Activated CD4-positive, CD25-positive, alpha-beta regulatory T cell treated with anti-CD3 and anti-CD28 coated beads, Interleukin-2, amount 50 U/mL, for 72 hours (primary cell): Measurements from ENCODE around the gene MAPK11.

Experiments
- DNase-seq: peaks from one replicate; pipeline ENCODE4 v3.0.0; 2021

MAPK11 gene

DNA sequence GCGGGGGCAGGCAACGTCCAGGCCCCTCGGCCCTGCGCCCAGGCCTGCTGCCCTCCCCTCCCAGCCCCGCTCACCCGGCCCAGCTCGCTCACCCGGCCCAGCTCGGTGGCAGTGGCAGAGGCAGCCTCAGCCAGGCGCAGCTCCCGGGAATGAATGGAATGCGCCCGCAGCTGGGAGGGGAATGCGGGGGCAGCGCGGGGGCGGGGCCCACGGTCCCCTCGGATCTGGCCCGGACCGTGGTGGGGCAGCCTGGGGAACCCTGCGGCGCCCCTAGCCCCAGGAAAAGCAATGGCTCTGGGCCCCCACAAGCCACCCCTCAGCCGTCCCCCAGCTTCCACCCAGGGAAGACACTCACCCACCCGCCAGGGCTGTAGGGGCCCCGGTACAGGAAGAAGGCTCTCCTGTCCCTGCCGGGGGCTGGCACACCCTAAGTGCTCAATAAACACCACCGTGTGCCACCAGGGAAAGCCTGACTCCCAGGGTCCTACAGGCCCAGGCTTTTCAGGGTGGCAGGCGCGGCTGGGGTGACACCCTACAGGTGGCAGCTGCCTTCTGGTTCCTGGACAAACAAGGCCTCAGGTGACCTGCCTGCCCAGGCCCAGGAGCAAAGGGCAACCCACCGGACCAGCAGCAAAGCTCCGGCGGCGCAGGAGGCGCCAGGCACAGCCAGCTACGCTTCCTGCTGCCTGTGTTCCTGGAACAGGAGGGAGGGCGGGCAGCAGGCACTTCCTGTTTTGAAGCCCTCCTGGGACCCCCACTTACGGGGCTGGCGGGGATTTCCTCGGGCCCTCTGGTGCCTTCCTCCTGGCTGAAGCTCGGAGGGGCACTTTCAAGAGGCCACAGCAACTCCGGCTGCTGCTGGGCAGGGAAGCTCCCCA is 23.5 kb upstream of the MAPK11 start:
- DNase-seq = no peak

DNA sequence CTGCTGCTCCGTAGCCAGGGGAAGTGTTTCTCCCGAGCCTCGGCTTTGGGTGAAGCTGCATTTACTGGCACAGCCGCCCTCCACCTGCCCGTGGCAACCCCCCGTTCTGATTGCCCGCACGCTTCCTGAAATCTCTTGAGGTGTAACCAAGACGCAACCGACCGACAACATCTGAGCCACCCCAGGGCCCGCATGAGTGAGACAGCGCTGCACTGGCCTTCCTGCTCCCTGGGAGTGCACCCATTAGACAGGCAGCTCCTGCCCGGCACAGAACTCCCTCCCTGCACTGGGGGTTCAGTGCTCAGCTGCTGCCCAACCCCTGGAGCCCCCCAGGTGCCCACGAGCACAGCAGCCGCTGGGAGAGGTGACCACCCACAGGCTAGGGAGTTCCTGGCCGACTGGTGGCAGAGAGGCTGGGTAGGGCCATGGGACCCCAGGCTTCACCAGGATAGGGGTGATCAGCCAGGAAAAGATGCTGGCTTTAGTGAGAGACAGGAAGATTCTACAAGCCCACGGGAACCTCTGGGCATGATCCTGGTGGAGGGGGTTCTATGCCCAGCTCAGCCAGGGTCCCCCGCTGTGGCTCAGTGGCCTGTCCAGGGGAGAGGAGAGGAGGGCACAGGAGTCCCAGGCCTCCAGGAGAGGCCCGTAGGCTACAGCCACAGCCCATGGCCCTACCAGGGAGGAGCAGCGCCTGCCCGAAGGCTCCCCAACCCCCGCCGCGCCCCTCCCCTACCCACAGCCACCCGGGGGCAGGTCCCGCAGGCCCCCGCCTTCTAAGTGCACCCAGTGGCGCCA is 22.7 kb upstream of the MAPK11 start:
- DNase-seq = no peak

DNA sequence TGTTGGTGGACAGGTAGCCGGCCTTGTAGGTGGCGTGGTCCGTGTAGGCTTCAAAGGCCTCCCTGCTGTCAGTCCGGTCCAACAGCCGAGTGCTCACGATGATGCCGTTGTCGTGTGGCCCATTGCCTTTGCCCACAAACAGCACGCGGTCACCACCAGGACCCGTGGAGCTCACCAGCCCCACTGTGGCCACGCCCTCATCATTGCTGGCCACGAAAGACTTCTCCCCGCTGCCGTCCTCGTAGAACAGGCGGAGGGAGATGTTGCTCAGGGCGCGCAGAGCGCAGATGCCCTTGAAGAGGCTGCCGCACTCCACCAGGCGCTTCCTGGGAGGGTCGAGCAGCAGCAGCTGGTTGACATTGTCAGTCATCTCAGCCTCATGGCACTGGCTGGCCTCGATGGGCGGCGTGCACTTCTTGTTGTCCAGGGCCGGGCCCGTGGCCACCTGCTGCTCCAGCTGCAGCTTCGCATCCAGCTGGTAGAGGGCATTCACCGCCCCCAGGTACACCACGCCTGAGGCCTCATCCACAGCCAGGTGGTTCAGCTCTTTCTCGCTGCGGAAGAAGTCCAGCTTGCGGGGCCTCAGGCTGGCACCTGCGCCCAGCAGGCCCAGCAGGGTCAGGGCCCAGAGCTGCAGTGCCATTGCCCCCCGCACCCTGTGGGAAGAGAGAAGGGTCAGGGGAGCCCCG is 19.9 kb upstream of the MAPK11 start:
- no peak for DNase-seq

GRCh38 chr22:50289151-50289941 is 19.2 kb upstream of the MAPK11 start:
- DNase-seq = no peak

- DNase-seq = no peak
Observed at GRCh38 chr22:50287731-50288130, 17.6 kb upstream of the MAPK11 start.

GRCh38 chr22:50286701-50287318 is 16.6 kb upstream of the MAPK11 start:
- DNase-seq = no peak

DNA sequence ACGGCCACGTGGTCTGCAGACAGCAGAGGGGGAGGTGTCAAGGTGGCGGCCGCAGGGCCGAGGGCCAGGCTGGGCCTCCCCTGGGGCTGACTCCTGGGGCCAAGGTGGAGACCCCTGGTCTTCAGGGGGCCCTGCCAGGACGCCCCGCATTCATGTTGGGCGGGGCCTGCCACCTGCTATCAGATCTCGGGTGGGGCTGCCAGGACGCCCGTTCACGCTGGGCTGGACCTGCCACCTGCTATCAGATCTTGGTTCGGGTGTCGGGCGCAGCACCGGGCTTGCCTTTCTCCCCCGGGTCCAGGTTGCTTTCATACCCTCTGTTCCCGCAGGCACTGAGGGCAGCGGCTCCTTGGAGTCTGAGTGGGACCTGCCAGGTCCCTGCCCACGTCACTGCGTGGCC is 16.1 kb upstream of the MAPK11 start:
- DNase-seq = no peak

- no peak for DNase-seq
Observed at GRCh38 chr22:50285568-50286229, 15.5 kb upstream of the MAPK11 start.

DNA sequence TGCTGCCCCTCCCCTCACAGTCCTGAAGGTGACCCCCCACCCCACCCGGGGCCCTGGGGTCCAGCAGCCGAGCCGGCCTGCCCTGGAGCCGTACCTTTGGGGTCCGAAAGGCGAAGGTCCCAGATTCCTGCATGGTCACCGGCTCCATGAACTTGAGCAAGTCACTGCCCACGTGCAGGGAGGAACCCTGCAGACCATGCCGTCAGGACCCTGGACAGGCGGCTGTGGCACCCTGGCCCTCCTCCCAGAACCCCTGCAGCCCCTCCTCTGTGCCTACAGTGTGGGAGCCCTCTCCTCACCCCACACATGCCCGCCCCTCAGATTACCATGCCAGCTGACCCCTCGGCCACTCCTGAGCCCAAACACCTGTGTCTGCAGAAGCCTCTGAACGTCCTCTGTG is 14.3 kb upstream of the MAPK11 start:
- no peak for DNase-seq

DNA sequence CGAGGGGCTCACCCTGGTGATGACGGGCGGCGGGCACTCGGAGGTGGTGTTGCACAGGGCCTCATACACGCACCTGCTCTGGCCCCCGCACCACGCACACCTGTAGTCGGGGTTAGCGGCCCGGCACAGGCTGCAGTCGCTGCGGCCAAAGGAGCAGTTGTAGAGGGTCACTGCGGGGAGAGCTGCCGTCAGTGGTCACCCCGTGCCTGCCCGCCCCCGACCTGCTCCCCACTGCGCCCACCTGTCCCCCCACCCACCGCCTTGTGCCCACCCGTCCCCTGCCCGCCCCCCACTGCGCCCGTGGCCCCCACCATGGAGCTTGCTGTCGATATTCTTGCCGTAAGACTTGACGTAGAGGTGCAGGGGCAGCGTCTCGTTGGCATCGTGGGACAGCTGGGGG is 13.6 kb upstream of the MAPK11 start:
- DNase-seq = no peak

DNA sequence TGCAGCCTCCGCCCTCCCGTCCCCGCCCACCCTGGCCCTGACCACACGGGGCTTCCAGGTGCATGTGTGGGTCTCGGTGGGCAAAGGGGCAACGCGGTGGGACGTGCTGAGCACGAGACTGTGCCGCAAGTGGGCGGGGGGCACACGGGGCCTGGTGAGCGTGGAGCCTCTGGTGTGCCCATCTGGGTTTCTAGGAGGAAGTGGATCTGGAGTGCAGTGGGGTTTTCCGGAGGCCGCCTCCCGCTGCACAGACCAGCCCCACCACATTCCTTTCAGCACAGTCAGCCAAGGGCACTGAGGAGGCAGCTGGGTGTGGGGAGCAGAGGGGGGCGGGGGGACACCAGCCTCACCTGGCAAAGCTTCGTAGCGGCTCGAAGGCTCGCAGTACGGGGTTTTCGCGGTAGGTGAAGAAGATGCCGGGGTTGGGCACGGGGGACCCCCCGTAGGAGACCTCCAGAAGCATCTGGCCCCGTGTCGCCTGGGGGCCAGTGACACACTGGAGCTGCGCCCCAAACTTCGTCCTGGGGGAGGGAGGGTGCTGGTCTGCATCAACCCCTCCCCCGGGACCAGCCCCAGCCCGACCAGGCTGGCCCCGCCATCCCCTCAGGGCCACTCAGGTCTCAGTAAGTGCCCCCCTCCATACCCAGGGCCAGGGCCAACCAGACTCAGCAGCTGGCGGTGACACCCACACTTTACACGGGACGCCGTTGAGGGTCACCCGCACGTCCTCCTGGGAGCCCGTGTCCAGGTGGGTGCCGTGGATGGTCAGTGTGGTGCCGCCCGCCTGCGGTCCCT is 12.4 kb upstream of the MAPK11 start:
- DNase-seq = no peak

GRCh38 chr22:50281957-50282356 is 11.8 kb upstream of the MAPK11 start:
- DNase-seq = no peak

- no peak for DNase-seq
Observed at GRCh38 chr22:50281384-50281760, 11.2 kb upstream of the MAPK11 start.

- no peak for DNase-seq
Observed at GRCh38 chr22:50280708-50281383, 10.7 kb upstream of the MAPK11 start.

GRCh38 chr22:50280022-50280707 is 10.0 kb upstream of the MAPK11 start:
- DNase-seq = no peak

DNA sequence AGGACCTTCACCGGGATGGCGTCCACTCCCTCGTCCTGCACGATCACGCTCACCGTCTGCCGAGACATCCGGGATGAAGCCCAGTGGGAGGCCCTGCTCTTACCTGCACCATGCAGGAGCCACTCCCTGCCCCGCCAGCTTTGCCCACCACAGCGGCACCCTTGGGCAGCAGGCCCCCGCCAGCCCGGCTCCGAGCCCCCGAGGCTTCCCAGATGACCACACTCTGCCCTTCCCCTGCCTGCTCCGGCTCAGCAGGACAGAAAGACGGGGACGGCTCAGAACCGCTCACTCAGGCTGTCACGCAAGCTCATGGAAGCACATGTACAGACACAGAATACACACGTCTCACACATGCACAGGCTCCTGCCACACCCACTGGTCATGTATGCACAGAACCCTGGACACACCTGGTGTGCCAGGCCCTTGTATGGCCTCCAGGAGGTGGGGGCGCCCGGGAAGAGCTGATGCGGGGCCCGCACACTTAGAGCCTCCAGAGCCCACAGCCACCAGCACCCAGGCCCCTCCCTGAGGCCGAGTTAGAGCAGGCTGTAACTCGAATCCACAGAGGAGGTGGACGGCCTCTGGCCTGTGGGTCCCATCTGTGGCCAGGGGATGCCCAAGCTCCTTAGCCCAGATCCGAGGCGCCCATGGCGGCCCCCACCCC is 8.9 kb upstream of the MAPK11 start:
- DNase-seq = no peak

- no peak for DNase-seq
Observed at GRCh38 chr22:50278461-50278860, 8.3 kb upstream of the MAPK11 start.

DNA sequence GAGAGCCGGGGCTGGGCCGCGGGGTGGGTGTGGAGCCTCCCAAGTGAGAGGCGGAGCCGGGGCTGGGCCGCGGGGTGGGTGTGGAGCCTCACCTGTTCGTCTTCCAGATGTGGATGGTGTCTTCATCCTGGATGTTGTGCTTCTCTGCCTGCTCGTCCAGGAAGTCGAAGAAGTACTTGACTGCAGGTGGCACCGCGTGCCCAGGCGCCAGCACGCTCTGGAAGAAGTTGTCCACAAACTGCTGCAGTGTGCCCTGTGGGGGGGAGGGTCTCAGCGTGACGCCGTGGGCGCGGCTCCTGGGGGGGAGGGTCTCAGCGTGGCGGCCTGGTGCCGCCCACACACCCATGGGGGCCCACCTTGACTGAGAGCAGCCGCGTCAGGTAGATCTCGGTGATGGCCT is 7.6 kb upstream of the MAPK11 start:
- no peak for DNase-seq

- peak; percentile 57 for DNase-seq
Observed at GRCh38 chr22:50276143-50276542, 6.0 kb upstream of the MAPK11 start.
